K562 (cell line): ENCODE measurements around the gene PRKG1. TPM values are rescaled to one million over a fixed set of nuclear protein-coding genes. Genes with fewer than 3 reads are reported as not detected.

ENCODE experiments used
- AFF1 ChIP-seq, 2 experiments: fragments of 450-650 bp; IDR thresholded peaks; 2 replicates each; pipeline ENCODE4 v1.6.1; 2018; ENCODE audit warnings: mild to moderate bottlenecking in 2 of 2, low read depth in 1 of 2; ENCODE audit not compliant: partially characterized antibody in 2 of 2
- CLOCK ChIP-seq: fragments of 250-450 bp; sonication (Bioruptor Pico); IDR thresholded peaks from 2 replicates; pipeline ENCODE4 v1.4.0; 2020; ENCODE audit warnings: mild to moderate bottlenecking, moderate library complexity, borderline replicate concordance
- E2F5 ChIP-seq: sonication (generic); formaldehyde crosslinking; IDR thresholded peaks from 2 replicates; pipeline ENCODE4 v1.8.0; 2022; ENCODE audit warnings: mild to moderate bottlenecking, missing genetic modification reagents
- ELF4 ChIP-seq: fragments of 450-650 bp; formaldehyde crosslinking; IDR thresholded peaks from 2 replicates; pipeline ENCODE4 v1.4.0; 2022; ENCODE audit warnings: missing genetic modification characterization
- FOXK2 ChIP-seq, 2 experiments: fragments of 450-650 bp; IDR thresholded peaks in 1 of 2; conservative IDR thresholded peaks in 1 of 2; 2 replicates each; pipeline ENCODE4 v1.6.1; 2016; ENCODE audit warnings: low read depth in 2 of 2, mild to moderate bottlenecking in 1 of 2
- MECOM ChIP-seq: fragments of 250-450 bp; sonication (Bioruptor Pico); IDR thresholded peaks from 2 replicates; pipeline ENCODE4 v1.8.0; 2022; ENCODE audit warnings: inconsistent platforms
- ZEB2 ChIP-seq: fragments of 450-650 bp; IDR thresholded peaks from 2 replicates; pipeline ENCODE4 v1.6.1; 2016
- ZKSCAN3 ChIP-seq: fragments of 250-450 bp; sonication (Bioruptor Pico); IDR thresholded peaks from 2 replicates; pipeline ENCODE4 v1.4.0; 2020
- ZNF140 ChIP-seq: fragments of 250-450 bp; sonication (Bioruptor Pico); IDR thresholded peaks from 2 replicates; pipeline ENCODE4 v1.8.0; 2021; ENCODE audit warnings: moderate library complexity, mild to moderate bottlenecking, inconsistent platforms
- ZNF431 ChIP-seq: sonication (generic); formaldehyde crosslinking; IDR thresholded peaks from 2 replicates; pipeline ENCODE4 v1.8.0; 2022; ENCODE audit warnings: mild to moderate bottlenecking, missing genetic modification reagents
- ZNF740 ChIP-seq, 3 experiments: fragments of 200-800 bp in 1 of 3; sonication (Bioruptor generic) in 1 of 3; sonication (generic) in 1 of 3; formaldehyde crosslinking in 1 of 3; IDR thresholded peaks; 2 replicates each; pipeline versions ENCODE4 v1.6.1 to v1.8.0; 2016 to 2022; ENCODE audit warnings: mild to moderate bottlenecking in 2 of 3, missing compliant biosample characterization in 2 of 3, missing genetic modification characterization in 2 of 3, missing genetic modification reagents in 1 of 3
- ZNF77 ChIP-seq: fragments of 250-450 bp; sonication (Bioruptor Pico); IDR thresholded peaks from 2 replicates; pipeline ENCODE4 v1.5.0; 2020
- ZNF785 ChIP-seq: fragments of 250-450 bp; sonication (Bioruptor Pico); IDR thresholded peaks from 2 replicates; pipeline ENCODE4 v1.4.0; 2020; ENCODE audit warnings: mild to moderate bottlenecking
- polyA plus RNA-seq, 8 experiments: library from polyadenylated mRNA; depleted of rRNA in 4 of 8; stranded (reverse) in 5 of 8; unstranded in 3 of 8; fragments of >200 nt; fragmentation: Nextera tagmentation in 2 of 8; fragmentation: Illumina TruSeq in 1 of 8; extraction: Ambion mirVana in 2 of 8; extraction: Trizol in 1 of 8; gene quantifications; 2 replicates each; pipeline versions ENCODE4 v1.2.1 to v1.2.3, GENCODE V29; 2011 to 2014; ENCODE audit warnings: inconsistent platforms in 1 of 8, missing spikeins in 1 of 8
- total RNA-seq, 7 experiments: library from RNA; depleted of rRNA in 6 of 7; stranded (reverse); fragments of >200 nt in 6 of 7; fragmentation: Illumina TruSeq in 2 of 7; extraction: Trizol in 2 of 7; gene quantifications; 2 replicates each; pipeline versions ENCODE4 v1.2.1 to v1.2.3, GENCODE V29; 2011 to 2021; ENCODE audit warnings: low replicate concordance in 1 of 7

PRKG1 gene
- total and polyA plus RNA-seq, 9 of the 15 experiments (the other 6 are each of a cell fraction or from before 2014, with no cell fraction given): 0.22 TPM; not detected in 8

- TF ChIP-seq CLOCK (no peak), ZNF740 (CRISPR knock-in tag; IDR thresholded peaks at IDR 0.05) (no peak), ZNF740 (tag; IDR thresholded peaks at IDR 0.05) (no peak), ZEB2 (no peak), MECOM (CRISPR knock-in tag) (no peak), ZKSCAN3 (CRISPR knock-in tag) (no peak), ZNF77 (no peak), ELF4 (no peak), ZNF140 (CRISPR knock-in tag) (no peak), ZNF431 (CRISPR knock-in tag) (no peak), E2F5 (CRISPR knock-in tag) (no peak), FOXK2 (conservative IDR thresholded peaks at IDR 0.05 in 1 of 2, IDR thresholded peaks at IDR 0.05 in 1 of 2; ENCODE audit: low read depth in 2 of 2) (no peak), AFF1 (IDR thresholded peaks at IDR 0.05; ENCODE audit: low read depth in 1 of 2, partially characterized antibody in 2 of 2) (no peak), ZNF785 (CRISPR knock-in tag) (no peak)
Observed at GRCh38 chr10:51689536-51689935, 615.2 kb downstream of the PRKG1 start (continued).
